GM19468 (cell line): ENCODE results near the gene ZNF668.

Source experiments
- ATAC-seq: cut with Tn5 transposase; IDR thresholded peaks from one replicate; pipeline ENCODE4 v1.9.1; 2021; ENCODE audit warnings: mild to moderate bottlenecking, moderate library complexity, moderate number of reproducible peaks; ENCODE audit not compliant: unreplicated experiment; ENCODE audit errors: extremely low read depth

ZNF668 gene

GRCh38 chr16:31073970-31074813, at the start of gene ZNF668, which contains the start of gene ZNF646:
Gene ZNF668 (minus strand): TSS chr16:31074240. CDS start chr16:31064459, 9,781 bp downstream.
Gene ZNF646 (plus strand): TSS chr16:31074422. CDS start chr16:31076325, 1,903 bp downstream.
- ATAC-seq: peak; percentile 28

- no peak for ATAC-seq
These were observed 46.1 kb upstream of the ZNF668 start for GRCh38 chr16:31120129-31120528.

- no peak for ATAC-seq
These were observed 44.4 kb upstream of the ZNF668 start for GRCh38 chr16:31118223-31119155.

- ATAC-seq: peak; percentile 58
These were observed 43.6 kb upstream of the ZNF668 start, which contains the start of gene KAT8 for GRCh38 chr16:31117384-31118222. Gene KAT8 (plus strand): TSS chr16:31117664. CDS start chr16:31117682, 18 bp downstream.

- ATAC-seq: no peak
These were observed 40.4 kb upstream of the ZNF668 start for GRCh38 chr16:31114468-31114867.

GRCh38 chr16:31113121-31114120, 39.4 kb upstream of the ZNF668 start:
- no peak for ATAC-seq

GRCh38 chr16:31112711-31113110, 38.7 kb upstream of the ZNF668 start:
- no peak for ATAC-seq

GRCh38 chr16:31111881-31112466, 37.9 kb upstream of the ZNF668 start:
- ATAC-seq: no peak

- ATAC-seq: no peak
These were observed 36.3 kb upstream of the ZNF668 start for GRCh38 chr16:31110106-31111034.

- ATAC-seq: no peak
These were observed 35.6 kb upstream of the ZNF668 start for GRCh38 chr16:31109622-31110021.

- no peak for ATAC-seq
These were observed 34.9 kb upstream of the ZNF668 start for GRCh38 chr16:31108794-31109558.

GRCh38 chr16:31108035-31108793, 34.2 kb upstream of the ZNF668 start, which contains the start of gene BCKDK:
Gene BCKDK (plus strand): TSS chr16:31108386. CDS start chr16:31109224, 838 bp downstream.
- ATAC-seq: peak; percentile 74

GRCh38 chr16:31107465-31107867, 33.4 kb upstream of the ZNF668 start:
- no peak for ATAC-seq

GRCh38 chr16:31106509-31107464, 32.7 kb upstream of the ZNF668 start:
- ATAC-seq: no peak
